ENCODE measurements around the gene SHANK2. TPM values are rescaled to one million over a fixed set of nuclear protein-coding genes. Genes with fewer than 3 reads are reported as not detected.

SHANK2 gene
- total and polyA plus RNA-seq, 10 of the 15 experiments (the other 5 are each of a cell fraction or from before 2014, with no cell fraction given): 0.01 to 0.31 (median 0.10) TPM; not detected in 5

- TF ChIP-seq ATF3 (IDR thresholded peaks at IDR 0.05; ENCODE audit: borderline replicate concordance, extremely low read depth, low read depth, low read length): no peak
- TF ChIP-seq CBFB (IDR thresholded peaks at IDR 0.05; ENCODE audit: low read depth): no peak
- TF ChIP-seq TAF1 (IDR thresholded peaks at IDR 0.05; ENCODE audit: borderline replicate concordance, low read depth, low read length): no peak
- no peak for TF ChIP-seq BCL3 (IDR thresholded peaks at IDR 0.05; ENCODE audit: borderline replicate concordance, insufficient read depth, low read depth, low read length, poor library complexity, severe bottlenecking)
Observed at GRCh38 chr11:71208011-71208774, 44.2 kb downstream of the SHANK2 start (continued).

GRCh38 chr11:71207563-71207962 is 44.8 kb downstream of the SHANK2 start:
- Histone ChIP-seq H2AFZ (ENCODE audit: control insufficient read depth, low read depth, low read length) (no peak overlapping the region), H3K4me1 (ENCODE audit: control insufficient read depth, insufficient read depth, low read length) (no peaks in the 10 kb centered on the region), H3K27me3 (replicated peaks in 1 of 2; ENCODE audit: control insufficient read depth in 2 of 2, insufficient read depth in 2 of 2, low read length in 1 of 2) (no peaks in the 10 kb centered on the region), H3K27ac (ENCODE audit: control insufficient read depth, insufficient read depth) (no peak overlapping the region), H3K4me2 (ENCODE audit: control insufficient read depth, insufficient read depth) (no peak overlapping the region), H3K79me2 (ENCODE audit: control insufficient read depth, insufficient read depth, low read length) (no peaks in the 10 kb centered on the region), H3K9ac (ENCODE audit: control insufficient read depth, insufficient read depth, low read length) (no peak overlapping the region), H3K4me3 (no peak overlapping the region), H3K9me3 (replicated peaks; ENCODE audit: control insufficient read depth, insufficient read depth, low read length) (no peaks in the 10 kb centered on the region; the same call in 2 of the 3 replicates), H3K36me3 (ENCODE audit: control insufficient read depth in 2 of 2, insufficient read depth in 2 of 2, low read length in 1 of 2) (no peaks in the 10 kb centered on the region), H4K20me1 (ENCODE audit: control insufficient read depth, insufficient read depth) (no peaks in the 10 kb centered on the region)
- intact Hi-C loops (cut with micrococcal nuclease; ENCODE audit: unreplicated experiment): no loop called here
- no peak for ATAC-seq
- FAIRE-seq: no peak
- WGBS (ENCODE audit: insufficient coverage, insufficient replicate concordance, low lambda C conversion rate, missing lambda C conversion rate): 36% methylated on average over 7 of the region's 7 CpGs
- ChIA-PET RAD21 (ENCODE audit: unreplicated experiment) (interaction anchor here (0.7 kb wide), 1 partner anchor 213 kb away, joined by 3 read pairs; no protein-coding TSS in a partner anchor), SMC1A (ENCODE audit: uncharacterized antibody, unreplicated experiment) (interaction anchor here (0.6 kb wide), 1 partner anchor 28 kb away, joined by 3 read pairs; no protein-coding TSS in a partner anchor), POLR2A (no interaction called here), CTCF (no interaction called here)
- no peak for TF ChIP-seq ZBTB11 (CRISPR knock-in tag; IDR thresholded peaks at IDR 0.05)
- no peak for TF ChIP-seq SREBF2 (IDR thresholded peaks at IDR 0.05; ENCODE audit: low read length)
- no peak for TF ChIP-seq ZBED1 (IDR thresholded peaks at IDR 0.05; ENCODE audit: borderline replicate concordance)
- no peak for TF ChIP-seq ZNF274 (IDR thresholded peaks at IDR 0.05; ENCODE audit: insufficient read depth, insufficient read length)
- no peak for TF ChIP-seq JUND (IDR thresholded peaks at IDR 0.05; ENCODE audit: low read depth, low read length)
- TF ChIP-seq SRF (IDR thresholded peaks at IDR 0.05; ENCODE audit: low read depth in 2 of 2, low read length in 2 of 2): no peak
- TF ChIP-seq HCFC1 (IDR thresholded peaks at IDR 0.05; ENCODE audit: low read length): no peak
- no peak for TF ChIP-seq PBX3 (IDR thresholded peaks at IDR 0.05; ENCODE audit: insufficient replicate concordance, low read depth, low read length)
- no peak for TF ChIP-seq JUNB (IDR thresholded peaks at IDR 0.05)
- no peak for TF ChIP-seq TCF12 (IDR thresholded peaks at IDR 0.05; ENCODE audit: low read depth, low read length)
- TF ChIP-seq YBX1 (IDR thresholded peaks at IDR 0.05): no peak
- in situ Hi-C loops (cut with MboI): no loop called here
- no peak for DNase-seq (ENCODE audit: low read depth, low spot score)
- BruUV-seq (replicated peaks): no TSS peak

Measured in GM12878 (cell line).